HepG2 (cell line): ENCODE data around the gene AGER. TPM values are rescaled to one million over a fixed set of nuclear protein-coding genes. Genes with fewer than 3 reads are reported as not detected.

Experiments
- ATAC-seq: fragments of 200-7000 bp; cut with Tn5 transposase; 3 replicates; pipeline ENCODE4 v1.9.1; 2020; ENCODE audit warnings: mild to moderate bottlenecking, moderate library complexity
- BruUV-seq: library from RNA; stranded (reverse); fragments of 400-500 nt; replicated peaks from 2 replicates; lab custom pipeline; 2021; lab: Mats Ljungman, UMichigan
- CTCF ChIA-PET: fragments of 300-600 bp; formaldehyde crosslinking; extraction: SDS; loops from one replicate; lab custom pipeline; 2021; ENCODE audit warnings: low total read pairs, inconsistent platforms, low intra/inter-chr PET ratio; lab: Yijun Ruan, JAX
- POLR2A ChIA-PET: fragments of 350-600 bp; sonication (Branson Sonifier 250); formaldehyde crosslinking; loops from one replicate; lab custom pipeline; 2020; ENCODE audit warnings: antibody characterized with exemption, inconsistent platforms; lab: Yijun Ruan, JAX
- DNase-seq: peaks from one replicate; pipeline ENCODE4 v3.0.0-alpha.2; 2015; ENCODE audit warnings: low spot score
- FAIRE-seq: peaks from 3 replicates; lab custom pipeline; 2011; peaks lifted over from hg19 to GRCh38; lab: Jason Lieb, UNC
- H2AFZ ChIP-seq: one replicate; pipeline ENCODE4 v1.6.1; 2011; ENCODE audit warnings: low read length, inconsistent platforms
- H3K27ac ChIP-seq: fragments of 300-600 bp; 3 replicates; pipeline ENCODE4 v1.8.0; 2011; ENCODE audit warnings: mixed run types, mild to moderate bottlenecking, mixed read lengths, low read length, inconsistent platforms; ENCODE audit not compliant: insufficient read depth; ENCODE audit errors: extremely low read length
- H3K27me3 ChIP-seq, 2 experiments: fragments of 200-600 bp in 1 of 2; 2 replicates in 1 of 2; 3 replicates in 1 of 2; pipeline versions ENCODE4 v1.6.0 to v1.8.0; 2011; ENCODE audit warnings: low read length in 2 of 2, mild to moderate bottlenecking in 2 of 2, moderate library complexity in 2 of 2, inconsistent platforms in 1 of 2; ENCODE audit not compliant: insufficient read depth in 2 of 2, control insufficient read depth in 1 of 2
- H3K36me3 ChIP-seq, 2 experiments: fragments of 200-600 bp in 1 of 2; replicated peaks in 1 of 2; 2 replicates in 1 of 2; 3 replicates in 1 of 2; pipeline versions ENCODE4 v1.5.1 to v1.8.0; 2011; ENCODE audit warnings: low read length in 2 of 2, inconsistent platforms in 1 of 2; ENCODE audit not compliant: insufficient read depth in 2 of 2, control insufficient read depth in 1 of 2
- H3K4me1 ChIP-seq: 2 replicates; pipeline ENCODE4 v1.5.1; 2012; ENCODE audit warnings: low read length, inconsistent platforms; ENCODE audit not compliant: insufficient read depth
- H3K4me2 ChIP-seq: 2 replicates; pipeline ENCODE4 v1.6.0; 2011; ENCODE audit warnings: low read depth, low read length, inconsistent platforms
- H3K4me3 ChIP-seq, 3 experiments: fragments of 200-600 bp in 1 of 3; sonication (generic), shearing (Covaris generic) in 1 of 3; replicated peaks in 1 of 3; 2 replicates each; pipeline ENCODE4 v1.5.1; 2011 to 2016; ENCODE audit warnings: low read length in 3 of 3, inconsistent platforms in 2 of 3, low read depth in 2 of 3, mild to moderate bottlenecking in 2 of 3, control low read depth in 1 of 3, mixed read lengths in 1 of 3; ENCODE audit not compliant: insufficient read depth in 1 of 3
- H3K79me2 ChIP-seq: one replicate; pipeline ENCODE4 v1.6.1; 2011; ENCODE audit warnings: low read length, inconsistent platforms; ENCODE audit not compliant: insufficient read depth
- H3K9ac ChIP-seq: 2 replicates; pipeline ENCODE4 v1.6.0; 2011; ENCODE audit warnings: mild to moderate bottlenecking, low read depth, low read length, inconsistent platforms; ENCODE audit not compliant: insufficient read depth
- H3K9me3 ChIP-seq: 2 replicates; pipeline ENCODE4 v1.5.1; 2012; ENCODE audit warnings: mild to moderate bottlenecking, low read length
- H4K20me1 ChIP-seq: 2 replicates; pipeline ENCODE4 v1.6.0; 2011; ENCODE audit warnings: inconsistent platforms, mild to moderate bottlenecking, low read length, moderate library complexity; ENCODE audit not compliant: insufficient read depth
- CAMTA2 ChIP-seq: sonication (generic); formaldehyde crosslinking; IDR thresholded peaks from 2 replicates; pipeline ENCODE4 v1.4.0; 2020; ENCODE audit warnings: mild to moderate bottlenecking, missing genetic modification reagents, borderline replicate concordance
- E2F2 ChIP-seq: sonication (generic); formaldehyde crosslinking; IDR thresholded peaks from 2 replicates; pipeline ENCODE4 v1.4.0; 2020; ENCODE audit warnings: missing genetic modification reagents, borderline replicate concordance
- EEA1 ChIP-seq: sonication (generic); formaldehyde crosslinking; IDR thresholded peaks from 2 replicates; pipeline ENCODE4 v1.5.1; 2020; ENCODE audit warnings: mild to moderate bottlenecking, missing genetic modification reagents, borderline replicate concordance
- GATAD2A ChIP-seq: IDR thresholded peaks from 2 replicates; pipeline ENCODE4 v1.6.1; 2016
- GMEB1 ChIP-seq: sonication (generic); formaldehyde crosslinking; IDR thresholded peaks from 2 replicates; pipeline ENCODE4 v1.5.1; 2020; ENCODE audit warnings: missing genetic modification reagents, mild to moderate bottlenecking, borderline replicate concordance
- HOMEZ ChIP-seq: IDR thresholded peaks from 2 replicates; pipeline ENCODE4 v1.6.1; 2016; ENCODE audit warnings: low read depth
- NCOA2 ChIP-seq: sonication (generic); formaldehyde crosslinking; IDR thresholded peaks from 2 replicates; pipeline ENCODE4 v1.8.0; 2022; ENCODE audit warnings: inconsistent platforms
- NFRKB ChIP-seq: fragments of 450-650 bp; IDR thresholded peaks from 2 replicates; pipeline ENCODE4 v1.6.1; 2017
- PTBP1 ChIP-seq: fragments of 200-400 bp; formaldehyde crosslinking; IDR thresholded peaks from 2 replicates; pipeline ENCODE4 v1.6.1; 2018; ENCODE audit warnings: low read length, low read depth; ENCODE audit not compliant: poor library complexity, severe bottlenecking
- RBFOX2 ChIP-seq: fragments of 200-400 bp; formaldehyde crosslinking; IDR thresholded peaks from 2 replicates; pipeline ENCODE4 v1.6.1; 2017; ENCODE audit warnings: low read depth, mild to moderate bottlenecking, low read length
- RNF2 ChIP-seq: fragments of 450-650 bp; conservative IDR thresholded peaks from 2 replicates; pipeline ENCODE4 v1.6.1; 2016; ENCODE audit warnings: low read depth
- SATB2 ChIP-seq: sonication (generic); formaldehyde crosslinking; IDR thresholded peaks from 2 replicates; pipeline ENCODE4 v1.5.0; 2020; ENCODE audit warnings: missing genetic modification reagents
- TEF ChIP-seq: sonication (generic); formaldehyde crosslinking; IDR thresholded peaks from 2 replicates; pipeline ENCODE4 v1.5.0; 2020; ENCODE audit warnings: missing genetic modification reagents
- ZBTB7A ChIP-seq: sonication (generic); formaldehyde crosslinking; IDR thresholded peaks from 2 replicates; pipeline ENCODE4 v1.8.0; 2022; ENCODE audit warnings: mild to moderate bottlenecking, missing genetic modification reagents
- ZNF282 ChIP-seq: fragments of 450-650 bp; IDR thresholded peaks from 2 replicates; pipeline ENCODE4 v1.6.1; 2018; ENCODE audit not compliant: partially characterized antibody
- ZUFSP ChIP-seq: sonication (generic); formaldehyde crosslinking; IDR thresholded peaks from 2 replicates; pipeline ENCODE4 v1.9.0; 2021; ENCODE audit warnings: missing genetic modification reagents, mild to moderate bottlenecking, borderline replicate concordance
- WGBS: methylation state at CpG from one replicate; pipeline ENCODE4 v1.1.6; 2017; ENCODE audit warnings: low lambda C conversion rate; 5-methylcytosine and 5-hydroxymethylcytosine counted together
- in situ Hi-C: cut with HindIII; loops from 2 replicates; pipeline ENCODE4 v1.10.0; 2017; ENCODE audit warnings: low pct_unique_long_range_greater_than_20kb; ENCODE audit not compliant: extremely low pct_ligation_motif_present
- intact Hi-C: fragments of 100-400 bp; cut with micrococcal nuclease; formaldehyde crosslinking; loops from one replicate; pipeline ENCODE4 v1.10.0; 2022; ENCODE audit not compliant: unreplicated experiment
- polyA plus RNA-seq, 8 experiments: library from polyadenylated mRNA; depleted of rRNA in 3 of 8; stranded (reverse) in 7 of 8; unstranded in 1 of 8; fragments of >200 nt; fragmentation: Illumina TruSeq in 4 of 8; extraction: Trizol in 4 of 8; gene quantifications; 2 replicates each; pipeline versions ENCODE4 v1.2.1 to v1.2.3, GENCODE V29; 2011 to 2016; ENCODE audit warnings: low read depth in 4 of 8, missing spikeins in 1 of 8, mixed read lengths in 1 of 8; ENCODE audit not compliant: insufficient read depth in 1 of 8
- total RNA-seq, 5 experiments: library from RNA; depleted of rRNA; stranded (reverse); fragments of >200 nt; fragmentation: Illumina TruSeq; extraction: Trizol; gene quantifications; 2 replicates each; pipeline ENCODE4 v1.2.3, GENCODE V29; 2016; ENCODE audit warnings: low read depth in 1 of 5

The AGER gene
- total and polyA plus RNA-seq, 2 of the 13 experiments (the other 11 are each of a cell fraction or from before 2014, with no cell fraction given), result 1.9 to 5.1 TPM

GRCh38 chr6:32181148-32181702 is 2.8 kb downstream of the AGER start (continued):
- TF ChIP-seq RBFOX2, result peak; percentile 54
- TF ChIP-seq, all 625 proteins: peak for 5

GRCh38 chr6:32179766-32180405 is 4.2 kb downstream of the AGER start:
- Histone ChIP-seq H3K4me1 (peaks cover 34% of the 10 kb centered on the region), H3K79me2 (peaks cover 30% of the 10 kb centered on the region), H4K20me1 (no peaks in the 10 kb centered on the region), H3K4me2 (peak overlapping the region; percentile 97), H3K36me3 (peaks cover 20 to 32% of the 10 kb centered on the region in 2 experiments; a peak in 4 of 5 replicates), H3K27me3 (no peaks in the 10 kb centered on the region; a peak in 1 of 5 replicates), H2AFZ (no peak overlapping the region), H3K27ac (peak overlapping the region; percentile 97), H3K9ac (peak overlapping the region; percentile 90; the same call in 1 of the 2 replicates), H3K9me3 (no peaks in the 10 kb centered on the region), H3K4me3 (no peak overlapping the region)
- no peak for FAIRE-seq
- in situ Hi-C loops, result no loop called here
- no peak for DNase-seq
- ChIA-PET POLR2A (interaction anchor here (1.6 to 5.8 kb wide), 3 partner anchors 9 to 52 kb away, joined by 5 to 127 read pairs (median 82); partner anchors contain the start of genes ATF6B and PBX2), CTCF (no interaction called here)
- intact Hi-C loops, result loop anchor here (5.0 kb wide), 1 partner anchor 1087 kb away; no protein-coding TSS in a partner anchor
- 90% methylated on average over 10 of the region's 10 CpGs for WGBS
- ATAC-seq, result no peak
- no TSS peak for BruUV-seq
- TF ChIP-seq HOMEZ (CRISPR knock-in tag) (no peak), GATAD2A (CRISPR knock-in tag) (no peak), CAMTA2 (CRISPR knock-in tag) (no peak), SATB2 (CRISPR knock-in tag) (no peak), RNF2 (no peak), TEF (no peak), E2F2 (CRISPR knock-in tag) (no peak), ZNF282 (no peak), ZUFSP (no peak), ZBTB7A (CRISPR knock-in tag) (no peak), PTBP1 (no peak), NCOA2 (no peak), EEA1 (CRISPR knock-in tag) (no peak), GMEB1 (CRISPR knock-in tag) (no peak), NFRKB (no peak)
